ENCODE measurements around the gene LRRN2.
"Not testable (repeated sequence)": the region's sequence is repeated elsewhere in the genome, so short reads cannot be mapped to it uniquely, and the experiment has no call there.

Gene LRRN2

DNA sequence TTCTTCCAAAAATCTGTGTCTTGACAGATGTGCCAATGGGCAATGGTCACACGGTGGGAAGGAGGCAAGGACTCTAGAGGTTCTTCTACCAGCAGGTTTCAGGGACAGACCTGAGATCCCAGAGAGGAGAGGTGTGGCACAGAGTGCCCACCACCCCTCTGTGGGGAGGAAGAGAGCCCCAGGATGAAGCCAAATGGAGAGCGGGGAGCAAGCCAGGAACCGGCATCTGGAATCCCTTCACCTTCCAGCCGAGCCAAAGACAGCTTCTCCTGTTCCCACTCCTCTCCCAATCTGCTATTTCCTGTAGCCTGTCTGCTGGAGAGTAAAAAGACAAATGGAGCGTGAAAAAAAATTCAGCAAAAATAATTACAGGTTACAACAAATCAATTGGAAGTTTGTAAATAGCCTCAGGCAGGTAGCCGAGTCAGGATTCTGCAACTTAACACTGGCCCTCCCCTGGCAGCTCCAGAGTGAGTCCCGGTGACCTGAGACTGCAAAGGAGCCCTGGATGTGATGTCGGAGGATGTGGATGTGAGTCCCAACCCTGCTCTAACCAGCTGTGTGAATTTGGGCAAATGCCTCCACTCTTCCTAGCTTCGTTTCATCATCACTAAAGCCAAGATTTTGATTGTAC, 45.4 kb upstream of the LRRN2 start:
- TF ChIP-seq, protein P1, sequence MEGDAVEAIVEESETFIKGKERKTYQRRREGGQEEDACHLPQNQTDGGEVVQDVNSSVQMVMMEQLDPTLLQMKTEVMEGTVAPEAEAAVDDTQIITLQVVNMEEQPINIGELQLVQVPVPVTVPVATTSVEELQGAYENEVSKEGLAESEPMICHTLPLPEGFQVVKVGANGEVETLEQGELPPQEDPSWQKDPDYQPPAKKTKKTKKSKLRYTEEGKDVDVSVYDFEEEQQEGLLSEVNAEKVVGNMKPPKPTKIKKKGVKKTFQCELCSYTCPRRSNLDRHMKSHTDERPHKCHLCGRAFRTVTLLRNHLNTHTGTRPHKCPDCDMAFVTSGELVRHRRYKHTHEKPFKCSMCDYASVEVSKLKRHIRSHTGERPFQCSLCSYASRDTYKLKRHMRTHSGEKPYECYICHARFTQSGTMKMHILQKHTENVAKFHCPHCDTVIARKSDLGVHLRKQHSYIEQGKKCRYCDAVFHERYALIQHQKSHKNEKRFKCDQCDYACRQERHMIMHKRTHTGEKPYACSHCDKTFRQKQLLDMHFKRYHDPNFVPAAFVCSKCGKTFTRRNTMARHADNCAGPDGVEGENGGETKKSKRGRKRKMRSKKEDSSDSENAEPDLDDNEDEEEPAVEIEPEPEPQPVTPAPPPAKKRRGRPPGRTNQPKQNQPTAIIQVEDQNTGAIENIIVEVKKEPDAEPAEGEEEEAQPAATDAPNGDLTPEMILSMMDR (conservative IDR thresholded peaks at IDR 0.05; ENCODE audit: low read depth, low read length), result no peak
- no peak overlapping the region for H3K4me3 ChIP-seq (ENCODE audit: low read length)
- DNase-seq (ENCODE audit: low read depth), result no peak

DNA sequence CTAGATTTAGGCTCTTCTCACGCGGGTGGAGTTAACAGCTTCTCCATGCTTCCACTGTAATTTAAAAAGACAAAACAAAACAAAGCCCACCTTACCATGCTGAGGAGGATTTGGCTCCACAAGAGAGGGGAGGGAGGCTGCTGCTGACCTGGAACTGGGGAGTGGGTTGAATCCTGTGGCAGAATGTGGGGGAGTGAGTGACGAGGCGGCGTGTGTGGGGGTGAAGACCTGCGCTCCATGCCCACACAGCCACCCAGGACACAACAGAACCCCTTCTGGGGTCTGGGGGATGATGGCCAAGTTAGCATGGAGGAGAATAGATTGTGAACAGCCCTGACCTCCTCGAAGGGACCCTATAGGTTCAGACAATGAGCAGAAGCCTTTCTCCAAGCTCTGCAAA, 44.0 kb upstream of the LRRN2 start:
- DNase-seq (ENCODE audit: low read depth), result no peak
- TF ChIP-seq, protein P1 (conservative IDR thresholded peaks at IDR 0.05; ENCODE audit: low read depth, low read length), result no peak
- H3K4me3 ChIP-seq (ENCODE audit: low read length), result no peak overlapping the region

DNA sequence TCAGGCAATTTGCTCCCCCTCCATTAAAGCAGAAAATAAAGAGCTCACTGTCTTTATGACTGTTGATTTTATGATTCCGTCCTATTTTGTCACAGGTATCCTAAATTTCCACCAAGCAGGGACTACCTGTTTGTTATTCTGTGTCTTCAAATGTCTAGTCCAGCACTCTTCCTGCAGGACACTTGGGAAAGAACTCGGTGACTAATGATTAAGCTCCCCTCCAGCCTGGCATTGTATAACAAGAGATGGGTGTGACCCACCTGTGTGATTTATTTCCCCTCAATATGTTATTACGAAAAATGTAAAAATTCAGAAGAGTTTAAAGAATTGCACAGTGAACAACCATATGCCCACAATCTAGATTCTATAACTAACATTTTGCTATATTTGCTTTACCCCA, 42.9 kb upstream of the LRRN2 start:
- DNase-seq (ENCODE audit: low read depth), result no peak
- TF ChIP-seq, protein P1 (conservative IDR thresholded peaks at IDR 0.05; ENCODE audit: low read depth, low read length), result no peak
- no peak overlapping the region for H3K4me3 ChIP-seq (ENCODE audit: low read length)

DNA sequence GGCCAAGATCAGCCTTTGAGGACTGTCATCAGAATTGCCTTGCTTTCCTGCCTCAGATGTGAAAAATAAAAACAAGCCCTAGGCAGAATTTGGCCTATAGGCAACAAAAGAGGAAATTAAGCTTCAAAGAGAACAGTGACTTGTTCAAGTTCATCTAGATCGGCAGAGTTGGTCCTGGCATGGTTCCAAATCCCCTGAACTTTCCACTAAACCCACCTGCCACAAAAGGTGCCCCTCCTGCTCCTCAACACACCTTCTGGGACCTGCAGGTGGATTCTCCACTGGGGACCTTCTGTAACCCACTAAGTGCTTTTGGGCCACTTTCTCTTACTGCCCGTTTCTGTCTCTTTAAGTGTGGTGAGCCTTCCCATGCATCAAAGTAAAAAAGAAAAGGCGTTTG, 42.5 kb upstream of the LRRN2 start:
- H3K4me3 ChIP-seq (ENCODE audit: low read length), result no peak overlapping the region
- TF ChIP-seq, protein P1 (conservative IDR thresholded peaks at IDR 0.05; ENCODE audit: low read depth, low read length), result no peak
- DNase-seq (ENCODE audit: low read depth), result no peak

DNA sequence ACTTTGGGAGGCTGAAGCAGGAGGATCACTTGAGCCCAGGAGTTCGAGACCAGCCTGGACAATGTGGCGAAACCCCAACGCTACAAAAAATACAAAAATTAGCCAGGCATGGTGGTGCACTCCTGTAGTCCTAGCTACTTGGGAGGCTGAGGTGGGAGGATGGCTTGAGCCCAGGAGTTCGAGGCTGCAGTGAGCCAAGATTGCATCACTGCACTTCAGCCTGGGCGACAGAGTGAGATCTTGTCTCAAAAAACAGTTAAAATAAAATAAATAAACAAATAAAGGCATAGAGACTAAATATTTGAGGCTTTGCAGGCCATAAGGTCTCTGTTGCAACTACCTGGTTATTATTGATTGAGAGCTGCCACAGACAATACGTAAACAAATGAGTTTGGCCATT, 41.9 kb upstream of the LRRN2 start:
- H3K4me3 ChIP-seq (ENCODE audit: low read length); DNase-seq (ENCODE audit: low read depth): not testable (repeated sequence)

DNA sequence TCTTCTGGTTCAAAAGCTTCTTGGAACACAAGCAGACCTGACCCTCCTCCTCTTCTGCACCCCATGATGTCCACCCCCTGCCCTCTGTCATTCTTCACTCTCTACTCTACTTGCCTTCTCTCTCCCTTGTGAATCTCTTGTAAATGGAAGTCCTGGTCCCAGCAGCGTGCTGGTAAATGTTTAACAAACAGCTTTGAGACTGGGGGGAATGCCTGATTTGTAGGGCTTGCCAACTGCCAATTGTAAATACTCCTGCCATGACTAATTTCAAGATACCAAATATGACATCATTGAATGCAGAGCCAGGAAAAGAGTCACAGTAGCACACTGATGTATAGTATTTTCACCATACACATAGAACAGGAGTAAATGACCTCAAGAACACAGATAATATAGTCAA, 40.9 kb upstream of the LRRN2 start:
- DNase-seq (ENCODE audit: low read depth), result peak; percentile 54

DNA sequence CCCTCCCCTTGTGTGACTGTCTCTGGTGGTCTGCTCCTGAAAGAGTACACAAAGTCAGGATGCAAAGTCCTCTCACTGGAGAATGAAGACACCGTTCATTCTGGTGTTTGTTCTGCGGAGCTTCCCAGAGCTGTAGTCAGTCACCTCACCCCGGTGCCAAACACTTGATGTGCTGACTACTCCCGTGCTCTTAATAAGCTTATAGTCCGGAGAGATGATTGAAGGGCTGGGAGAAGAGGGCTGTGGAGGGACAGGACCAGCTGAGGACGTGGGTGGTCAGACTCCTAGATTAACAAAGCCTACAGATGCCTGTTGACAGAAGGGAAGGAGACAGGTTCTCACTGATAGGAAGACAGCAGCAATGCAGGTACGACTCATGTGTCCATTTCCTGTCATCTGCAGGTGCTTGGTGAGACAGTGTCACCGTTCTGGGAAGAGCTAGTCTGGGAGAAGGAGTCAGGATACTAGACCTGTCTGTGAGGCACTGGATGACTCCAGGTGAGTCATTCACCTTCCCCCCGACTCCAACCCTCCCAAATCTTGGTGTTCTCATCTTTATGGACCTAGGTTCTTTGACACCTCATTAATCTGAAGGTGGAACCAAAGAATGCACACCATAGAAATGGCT, 40.4 kb upstream of the LRRN2 start:
- no peak for DNase-seq (ENCODE audit: low read depth)
- TF ChIP-seq, protein P1 (conservative IDR thresholded peaks at IDR 0.05; ENCODE audit: low read depth, low read length), result no peak
- no peak overlapping the region for H3K4me3 ChIP-seq (ENCODE audit: low read length)

More for the DNA sequence above, 40.9 kb upstream of the LRRN2 start:
- H3K4me3 ChIP-seq (ENCODE audit: low read length), result no peak overlapping the region
- TF ChIP-seq, protein P1 (conservative IDR thresholded peaks at IDR 0.05; ENCODE audit: low read depth, low read length), result no peak

Data from retinal pigment epithelial cell (primary cell).